IPS-20b (cell line): Measurements from ENCODE around the gene TCIRG1.
A peak's percentile ranks its signal among the peaks of the same experiment; 100 is the strongest.

Source experiments
- H3K27ac ChIP-seq: one replicate; pipeline ENCODE4 v1.5.1; 2013; ENCODE audit warnings: low read length
- H3K27me3 ChIP-seq: 2 replicates; pipeline ENCODE4 v1.6.1; 2013; ENCODE audit warnings: mild to moderate bottlenecking, low read length, inconsistent platforms; ENCODE audit not compliant: insufficient read depth
- H3K36me3 ChIP-seq: 2 replicates; pipeline ENCODE4 v1.6.1; 2013; ENCODE audit warnings: low read depth, mild to moderate bottlenecking, inconsistent platforms, low read length, moderate library complexity; ENCODE audit not compliant: insufficient read depth
- H3K4me1 ChIP-seq: 2 replicates; pipeline ENCODE4 v1.6.1; 2013; ENCODE audit warnings: mild to moderate bottlenecking, control low read depth, inconsistent platforms, low read length, moderate library complexity; ENCODE audit not compliant: insufficient read depth
- H3K4me3 ChIP-seq: 2 replicates; pipeline ENCODE4 v1.5.1; 2013; ENCODE audit warnings: mild to moderate bottlenecking, low read length, inconsistent platforms
- H3K9ac ChIP-seq: 2 replicates; pipeline ENCODE4 v1.6.1; 2013; ENCODE audit warnings: low read depth, mild to moderate bottlenecking, inconsistent platforms, low read length, moderate library complexity
- H3K9me3 ChIP-seq: 2 replicates; pipeline ENCODE4 v1.6.1; 2013; ENCODE audit warnings: mild to moderate bottlenecking, low read depth, low read length, inconsistent platforms; ENCODE audit not compliant: insufficient read depth

Gene TCIRG1

GRCh38 chr11:67997475-67997921 is 41.3 kb upstream of the TCIRG1 start:
- Histone ChIP-seq H3K9ac (no peak overlapping the region; the same call in 1 of the 2 replicates), H3K36me3 (no peaks in the 10 kb centered on the region), H3K4me3 (peak overlapping the region; percentile 76; the same call in 1 of the 2 replicates), H3K27me3 (0 out of 2 replicates have a peak, but pooled peaks cover 3% of the 10 kb centered on the region), H3K27ac (no peak overlapping the region), H3K4me1 (peaks cover 9% of the 10 kb centered on the region; the same call in 1 of the 2 replicates), H3K9me3 (no peaks in the 10 kb centered on the region)

DNA sequence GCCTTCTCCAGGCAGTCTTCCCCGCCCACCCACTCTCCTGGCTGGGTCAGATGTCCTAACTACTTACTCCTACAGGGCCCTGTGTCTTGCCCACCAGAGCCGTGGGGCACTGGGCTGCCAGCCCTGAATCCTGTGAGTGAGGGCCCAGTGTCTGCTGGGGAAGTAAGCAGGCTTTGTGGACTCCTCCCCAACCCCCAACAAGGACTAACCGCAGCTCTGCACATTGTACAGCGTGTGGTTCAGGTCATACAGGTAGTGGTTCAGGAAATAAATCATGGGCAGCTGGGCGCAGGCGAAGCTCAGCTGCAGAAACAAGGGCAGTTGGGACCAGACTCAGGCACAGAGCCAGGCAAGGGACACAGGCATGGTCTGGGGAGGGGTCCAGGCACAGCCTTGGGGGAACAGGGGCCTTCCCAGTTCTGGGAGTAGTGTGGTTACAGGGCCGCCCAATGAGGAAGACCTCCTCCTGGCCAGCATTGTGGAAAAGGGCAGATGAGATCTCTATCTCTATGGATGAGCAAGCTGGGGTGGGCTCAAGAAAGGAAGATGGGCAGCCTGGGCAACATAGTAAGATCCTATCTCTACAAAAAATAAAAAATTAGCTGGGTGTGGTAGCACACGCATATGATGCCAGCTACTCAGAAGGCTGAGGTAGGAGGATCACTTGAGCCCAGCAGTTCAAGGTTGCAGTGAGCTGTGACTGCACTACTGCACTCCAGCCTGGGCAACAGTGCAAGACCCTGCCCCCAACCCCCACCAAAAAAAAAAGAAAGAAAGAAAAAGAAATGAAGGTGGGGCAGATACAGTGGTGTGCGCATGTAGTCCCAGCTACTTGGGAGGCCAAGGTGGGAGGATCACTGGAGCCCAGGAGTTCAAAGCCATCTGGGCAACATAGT is 40.4 kb upstream of the TCIRG1 start:
- no peak overlapping the region for H3K9ac ChIP-seq
- H3K36me3 ChIP-seq = no peaks in the 10 kb centered on the region
- peaks cover 9% of the 10 kb centered on the region; the same call in 1 of the 2 replicates for H3K4me1 ChIP-seq
- no peak overlapping the region for H3K4me3 ChIP-seq
- no peak overlapping the region for H3K27ac ChIP-seq
- peaks cover 12% of the 10 kb centered on the region; the same call in 1 of the 2 replicates for H3K27me3 ChIP-seq
- no peaks in the 10 kb centered on the region for H3K9me3 ChIP-seq

- H3K9ac ChIP-seq = no peak overlapping the region
- peaks cover 16% of the 10 kb centered on the region; the same call in 1 of the 2 replicates for H3K27me3 ChIP-seq
- H3K4me3 ChIP-seq = no peak overlapping the region
- H3K9me3 ChIP-seq = no peaks in the 10 kb centered on the region
- H3K27ac ChIP-seq = no peak overlapping the region
- H3K36me3 ChIP-seq = no peaks in the 10 kb centered on the region
- H3K4me1 ChIP-seq = peaks cover 9% of the 10 kb centered on the region; the same call in 1 of the 2 replicates
Observed at GRCh38 chr11:67999201-67999629, 39.6 kb upstream of the TCIRG1 start.

- Histone ChIP-seq H3K9ac (no peak overlapping the region), H3K36me3 (no peaks in the 10 kb centered on the region)
Observed at GRCh38 chr11:67999704-68000103, 39.1 kb upstream of the TCIRG1 start.

DNA sequence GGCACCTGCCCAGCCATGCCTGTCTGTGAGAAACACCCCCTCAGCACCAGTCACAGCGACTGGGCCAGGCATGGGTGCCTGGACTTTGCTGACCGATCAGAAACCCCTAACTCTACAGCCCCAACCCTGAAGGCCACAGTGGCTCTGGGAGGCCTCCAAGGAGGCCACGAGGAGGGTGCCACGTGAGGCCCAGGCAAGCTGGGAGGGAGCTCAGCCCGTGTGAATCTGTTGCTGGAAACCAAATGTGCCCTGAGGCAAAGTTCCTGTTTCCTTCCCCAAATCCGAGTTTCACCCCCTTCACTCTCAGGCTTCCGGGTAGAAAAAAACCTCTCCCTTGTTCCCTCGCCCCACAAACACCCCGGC is 36.3 kb upstream of the TCIRG1 start:
- no peaks in the 10 kb centered on the region for H3K4me1 ChIP-seq
- H3K9me3 ChIP-seq = no peaks in the 10 kb centered on the region
- 0 out of 2 replicates have a peak overlapping the region, but pooled peaks have one; percentile 48 for H3K4me3 ChIP-seq
- H3K27ac ChIP-seq = no peak overlapping the region
- peaks cover 24% of the 10 kb centered on the region; the same call in 1 of the 2 replicates for H3K27me3 ChIP-seq
- H3K36me3 ChIP-seq = no peaks in the 10 kb centered on the region
- no peak overlapping the region for H3K9ac ChIP-seq

More at GRCh38 chr11:67999704-68000103, 39.1 kb upstream of the TCIRG1 start:
- H3K9me3 ChIP-seq = no peaks in the 10 kb centered on the region
- H3K27me3 ChIP-seq = peaks cover 21% of the 10 kb centered on the region; the same call in 1 of the 2 replicates
- no peak overlapping the region for H3K27ac ChIP-seq
- no peak overlapping the region for H3K4me3 ChIP-seq
- peaks cover 9% of the 10 kb centered on the region; the same call in 1 of the 2 replicates for H3K4me1 ChIP-seq

GRCh38 chr11:68002938-68003845 is 35.6 kb upstream of the TCIRG1 start:
- H3K27ac ChIP-seq = no peak overlapping the region

DNA sequence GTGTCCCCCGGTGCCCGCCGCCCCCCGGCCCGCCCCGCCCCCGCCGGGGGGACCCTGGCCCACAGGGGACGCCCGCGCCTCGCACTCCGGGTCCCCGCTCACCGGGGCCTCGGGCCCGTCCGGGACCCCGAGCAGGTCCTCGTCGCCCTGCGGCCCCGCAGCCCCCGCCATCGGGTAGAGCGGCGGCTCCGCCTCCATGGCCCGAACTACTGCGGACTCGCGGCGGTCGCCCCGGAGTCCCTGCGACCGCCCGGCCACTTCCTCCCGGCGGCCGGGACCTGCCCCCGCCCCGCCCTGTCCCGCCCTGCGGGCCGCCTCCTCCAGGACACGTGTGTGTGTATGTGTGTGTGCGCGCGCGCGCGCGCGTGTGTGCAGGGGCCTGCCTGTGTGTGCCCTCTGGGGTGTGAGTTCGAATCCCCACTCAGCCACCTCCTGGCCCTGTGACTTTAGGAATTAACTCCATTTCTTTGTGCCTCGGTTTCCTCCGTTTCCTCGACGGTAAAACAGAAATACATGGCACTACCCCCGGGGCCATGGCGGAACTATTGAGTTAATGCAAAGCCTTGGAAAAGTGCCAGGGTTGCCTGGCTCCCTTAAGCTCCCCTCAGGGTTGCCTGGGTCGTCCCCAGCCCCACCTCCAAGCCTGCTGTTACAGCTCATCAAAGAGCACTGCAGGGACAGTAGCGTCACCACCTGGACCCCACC is 34.8 kb upstream of the TCIRG1 start, which contains the start of gene UNC93B1:
TSS of gene UNC93B1 (minus strand) at position 252 of the 705 bp plus-strand sequence. CDS start at position 198, 54 bp downstream.
- no peak within 1 kb of the TSS for H3K9ac ChIP-seq
- no peaks in the 10 kb centered on the region for H3K4me1 ChIP-seq
- H3K9me3 ChIP-seq = no peaks in the 10 kb centered on the region
- peaks cover 24% of the 10 kb centered on the region; the same call in 1 of the 2 replicates for H3K27me3 ChIP-seq
- H3K27ac ChIP-seq = no peak within 1 kb of the TSS
- H3K4me3 ChIP-seq = peak within 1 kb of the TSS; percentile 48; the same call in 1 of the 2 replicates
- no peaks in the 10 kb centered on the region for H3K36me3 ChIP-seq

More at GRCh38 chr11:68002938-68003845, 35.6 kb upstream of the TCIRG1 start:
- Histone ChIP-seq H3K4me1 (no peaks in the 10 kb centered on the region), H3K4me3 (peak overlapping the region; percentile 48; the same call in 1 of the 2 replicates), H3K27me3 (peaks cover 24% of the 10 kb centered on the region; the same call in 1 of the 2 replicates), H3K9ac (no peak overlapping the region), H3K36me3 (no peaks in the 10 kb centered on the region), H3K9me3 (no peaks in the 10 kb centered on the region)

DNA sequence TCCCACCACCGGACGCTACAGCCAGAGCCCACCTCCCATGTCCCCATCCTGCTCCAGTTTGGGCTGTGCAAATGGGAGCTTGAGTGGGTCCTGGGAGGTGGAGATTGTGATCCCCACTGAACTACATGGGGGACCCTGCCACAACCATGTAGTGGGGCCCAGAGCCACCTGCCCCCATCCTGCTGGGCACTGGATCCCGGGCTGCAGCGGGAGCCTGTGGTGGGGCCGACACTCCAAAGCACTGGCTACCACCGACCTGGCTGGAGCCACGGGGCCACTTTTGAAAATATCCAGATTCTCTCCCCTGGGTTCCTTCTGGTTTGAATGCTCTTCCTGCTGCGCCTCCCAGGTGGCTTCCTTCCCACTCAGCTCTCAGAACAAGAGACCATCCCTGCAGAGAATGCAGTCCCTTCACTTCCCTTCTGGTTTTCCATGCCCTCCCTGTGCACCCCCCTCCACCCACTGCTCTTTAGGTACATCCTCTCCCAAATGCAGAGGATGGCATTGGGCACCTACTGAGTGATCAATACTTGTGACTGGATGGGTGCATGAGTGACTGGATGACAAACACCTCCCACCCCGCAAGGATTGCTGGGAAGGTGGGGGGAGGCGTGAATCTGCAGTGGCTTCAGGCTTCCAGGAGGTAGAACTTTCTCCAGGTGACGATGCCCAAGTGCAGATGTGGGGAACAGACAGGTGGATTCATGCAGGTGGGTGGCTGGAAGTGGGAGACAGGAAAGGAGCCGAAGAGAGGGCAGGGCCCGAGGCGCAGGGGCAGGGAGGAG is 34.1 kb upstream of the TCIRG1 start:
- no peaks in the 10 kb centered on the region for H3K4me1 ChIP-seq

GRCh38 chr11:68006606-68007166 is 32.1 kb upstream of the TCIRG1 start:
- Histone ChIP-seq H3K9me3 (no peaks in the 10 kb centered on the region), H3K4me3 (no peak overlapping the region), H3K9ac (no peak overlapping the region), H3K27me3 (peaks cover 24% of the 10 kb centered on the region; the same call in 1 of the 2 replicates), H3K4me1 (peaks cover 5% of the 10 kb centered on the region; the same call in 1 of the 2 replicates), H3K36me3 (no peaks in the 10 kb centered on the region), H3K27ac (no peak overlapping the region)

More for the DNA sequence above, 34.1 kb upstream of the TCIRG1 start:
- Histone ChIP-seq H3K27me3 (peaks cover 24% of the 10 kb centered on the region; the same call in 1 of the 2 replicates), H3K9ac (no peak overlapping the region), H3K27ac (no peak overlapping the region), H3K36me3 (no peaks in the 10 kb centered on the region), H3K9me3 (no peaks in the 10 kb centered on the region), H3K4me3 (peak overlapping the region; percentile 48; the same call in 1 of the 2 replicates)
